HT1080 (cell line): ENCODE measurements around the gene CDK5R1. TPM values are rescaled to one million over a fixed set of nuclear protein-coding genes. Genes with fewer than 3 reads are reported as not detected.
A peak's percentile ranks its signal among the peaks of the same experiment; 100 is the strongest.
"Not testable (repeated sequence)": the region's sequence is repeated elsewhere in the genome, so short reads cannot be mapped to it uniquely, and the experiment has no call there.

Source experiments
- DNase-seq: peaks from one replicate; pipeline ENCODE4 v3.0.0-alpha.2; 2015; ENCODE audit warnings: low read depth
- total RNA-seq: library from RNA; depleted of rRNA; stranded (reverse); fragments of >200 nt; shearing (Covaris generic); gene quantifications from 2 replicates; pipeline ENCODE4 v1.2.3, GENCODE V29; 2014

The CDK5R1 gene
- total RNA-seq, 1 experiment from 2014 or later: 2.8 TPM

DNA sequence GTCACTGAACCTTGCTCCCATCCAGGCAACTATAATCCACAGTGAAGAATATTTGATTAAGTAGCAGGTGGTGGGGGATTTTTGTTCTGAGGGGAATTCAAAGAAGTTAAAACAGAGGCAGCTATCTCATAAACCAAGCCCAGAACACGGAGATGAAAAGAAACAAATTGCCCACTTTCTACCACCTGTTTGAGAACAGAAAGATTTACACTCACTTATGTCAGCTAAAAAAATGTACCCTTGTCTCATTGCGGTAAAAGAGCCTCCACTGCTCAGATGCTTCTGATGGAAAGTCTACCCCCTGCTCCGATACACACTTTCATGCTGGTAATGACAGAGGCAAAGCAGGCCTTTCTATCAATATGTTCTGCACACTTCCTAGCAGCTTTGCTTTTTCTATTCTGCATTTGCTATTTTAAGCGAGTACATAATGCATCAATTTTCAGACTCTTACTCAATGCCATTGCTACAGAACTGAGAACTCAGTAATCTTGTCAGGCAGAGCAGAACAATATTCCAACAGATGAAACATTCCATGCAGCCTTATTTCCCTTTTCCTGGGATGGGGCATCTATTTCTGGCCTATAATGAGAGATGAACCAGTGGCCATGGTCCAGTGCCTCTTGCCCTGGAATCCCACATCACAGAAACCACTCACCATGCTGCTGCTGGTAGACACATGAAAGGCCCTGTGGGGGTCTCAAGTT lies 29.0 kb downstream of the CDK5R1 start:
- no peak for DNase-seq

GRCh38 chr17:32516450-32516849 lies 29.7 kb downstream of the CDK5R1 start:
- no peak for DNase-seq

DNA sequence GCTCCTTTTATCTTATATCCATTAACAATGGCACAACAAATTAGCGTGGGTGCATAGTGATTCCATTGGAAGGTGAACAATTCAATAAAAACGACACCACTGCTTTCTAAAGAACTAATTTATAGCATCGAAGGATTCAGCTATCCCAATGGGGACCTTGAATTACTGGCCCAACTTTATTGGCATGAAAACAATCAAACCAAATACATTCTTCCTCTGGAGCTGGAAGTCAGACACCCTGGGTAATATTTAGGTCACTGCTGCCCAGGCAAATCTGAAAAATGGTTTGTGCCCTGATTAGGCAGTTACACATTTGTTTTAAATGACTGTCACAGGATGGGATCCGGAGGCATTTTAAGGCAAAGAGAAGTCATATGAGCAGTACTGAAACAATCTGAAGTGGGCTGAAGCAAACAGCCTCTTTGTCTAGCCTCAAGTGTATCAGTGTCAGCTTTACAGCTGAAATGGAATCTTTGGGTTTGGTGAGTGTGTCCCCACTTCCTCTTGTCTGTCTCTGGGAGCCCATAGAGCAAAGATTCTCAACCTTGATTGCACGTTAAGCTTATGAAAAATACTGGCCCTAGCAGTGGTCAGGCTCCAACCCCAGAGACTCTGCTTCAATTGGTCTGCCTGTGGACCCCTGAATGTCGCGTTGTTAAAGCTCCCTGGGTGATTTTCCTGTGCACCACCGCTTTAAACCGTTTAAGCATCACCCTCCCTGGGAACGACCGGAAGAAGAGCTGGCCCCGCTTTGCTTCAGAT lies 30.3 kb downstream of the CDK5R1 start:
- DNase-seq: no peak

- DNase-seq: no peak
Observed at GRCh38 chr17:32517982-32518381, 31.2 kb downstream of the CDK5R1 start.

DNA sequence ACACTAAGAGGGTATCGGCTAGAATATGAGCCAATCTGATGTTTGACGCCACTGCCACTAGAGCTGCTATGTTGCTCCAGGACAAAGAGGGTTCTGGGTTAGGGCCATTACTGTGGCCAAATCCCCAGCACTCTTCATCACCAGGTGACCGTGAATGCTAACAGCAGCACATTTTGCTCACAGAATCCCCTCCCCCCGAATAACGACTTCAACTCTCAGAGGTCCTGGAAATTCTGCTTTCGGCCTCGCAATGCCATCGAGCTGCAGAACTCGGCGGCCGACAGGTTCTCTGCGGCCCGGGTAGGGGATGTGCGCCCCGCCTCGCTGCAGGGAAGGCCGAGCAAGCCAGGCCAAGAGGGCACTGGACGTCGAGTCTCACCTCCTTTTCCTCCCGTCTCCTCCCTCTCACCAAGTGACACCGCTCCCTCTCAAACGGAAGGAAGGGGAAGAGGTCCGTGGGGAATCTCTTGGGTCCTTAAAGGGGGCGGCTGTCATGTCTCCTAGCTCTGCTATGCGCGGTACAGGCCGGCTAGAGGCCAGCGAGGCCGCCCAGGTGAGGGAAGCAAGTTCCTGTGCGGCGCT lies 31.9 kb downstream of the CDK5R1 start:
- no peak for DNase-seq

DNA sequence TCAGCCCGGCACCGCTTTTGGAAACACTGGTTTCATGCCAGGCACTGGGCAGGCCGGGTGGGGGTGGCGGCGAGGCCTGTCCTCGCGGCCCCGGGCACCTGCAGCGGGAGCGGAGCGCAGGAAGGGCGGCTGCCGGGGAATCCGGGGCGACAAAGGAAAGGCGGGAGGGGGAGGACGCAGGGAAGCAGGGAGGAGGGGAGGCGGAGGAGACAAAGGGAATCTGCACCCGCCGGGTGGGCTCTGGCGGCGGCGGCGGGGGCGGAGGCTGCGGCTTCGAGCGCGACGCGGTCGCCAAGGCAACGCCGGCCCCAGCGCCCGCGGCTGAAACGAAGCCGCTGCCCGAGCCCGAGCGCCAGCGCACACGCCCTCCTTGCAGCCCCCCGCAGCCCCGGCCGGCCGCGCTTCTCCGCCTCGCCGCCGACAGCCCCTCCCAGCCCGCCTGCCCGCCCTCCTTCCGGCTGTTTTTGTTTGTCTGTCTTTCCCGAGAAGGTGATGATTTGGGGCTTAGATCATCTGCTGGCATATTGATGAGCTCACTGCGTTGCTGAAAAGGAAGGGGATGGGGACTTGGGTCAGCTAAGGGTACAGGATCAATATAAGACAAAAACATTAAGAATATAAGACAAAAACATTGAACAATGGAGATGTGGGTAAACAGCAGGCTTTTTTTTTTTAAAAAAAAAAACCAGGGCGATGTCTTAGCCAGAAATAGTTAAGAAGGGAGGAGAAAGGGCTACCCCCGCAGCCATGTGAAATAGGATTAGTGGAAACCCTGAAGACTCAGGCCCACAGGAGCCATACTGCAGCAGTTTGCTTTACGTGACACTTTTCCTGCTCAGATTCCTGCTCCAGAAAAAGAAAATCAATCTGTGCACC lies 32.7 kb downstream of the CDK5R1 start:
- DNase-seq: peak; percentile 30

- DNase-seq: no peak
Observed at GRCh38 chr17:32520104-32520701, 33.4 kb downstream of the CDK5R1 start.

- DNase-seq: no peak
Observed at GRCh38 chr17:32520737-32521404, 34.1 kb downstream of the CDK5R1 start.

DNA sequence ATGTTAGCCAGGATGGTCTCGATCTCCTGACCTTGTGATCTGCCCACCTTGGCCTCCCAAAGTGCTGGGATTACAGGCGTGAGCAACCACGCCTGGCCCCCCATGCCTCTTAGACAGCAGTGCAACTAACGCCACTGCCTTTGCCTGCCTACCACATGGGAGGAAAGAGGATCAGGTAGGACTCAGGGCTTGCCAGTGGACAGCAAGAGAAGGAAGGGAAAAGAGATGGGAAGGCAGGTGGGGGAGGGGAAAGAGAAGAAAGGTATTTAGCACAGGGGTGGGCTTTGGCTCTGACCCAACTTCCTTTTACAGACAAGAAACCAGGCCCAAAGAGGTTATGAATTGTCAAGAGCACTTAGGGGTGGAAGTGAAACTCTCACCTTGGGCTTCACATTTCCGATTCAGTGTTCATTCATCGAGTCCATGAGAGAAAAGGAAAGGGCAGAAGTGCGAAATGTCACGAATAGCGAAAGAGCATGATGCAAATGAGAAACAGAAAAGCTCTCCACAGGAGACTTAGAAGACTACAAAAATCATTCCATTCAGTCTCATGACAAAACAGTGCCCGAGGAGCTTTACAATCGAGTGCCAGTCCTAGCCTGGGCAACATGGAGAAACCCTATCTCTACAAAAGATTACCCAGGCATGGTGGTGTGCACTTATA lies 36.4 kb downstream of the CDK5R1 start:
- no peak for DNase-seq

DNA sequence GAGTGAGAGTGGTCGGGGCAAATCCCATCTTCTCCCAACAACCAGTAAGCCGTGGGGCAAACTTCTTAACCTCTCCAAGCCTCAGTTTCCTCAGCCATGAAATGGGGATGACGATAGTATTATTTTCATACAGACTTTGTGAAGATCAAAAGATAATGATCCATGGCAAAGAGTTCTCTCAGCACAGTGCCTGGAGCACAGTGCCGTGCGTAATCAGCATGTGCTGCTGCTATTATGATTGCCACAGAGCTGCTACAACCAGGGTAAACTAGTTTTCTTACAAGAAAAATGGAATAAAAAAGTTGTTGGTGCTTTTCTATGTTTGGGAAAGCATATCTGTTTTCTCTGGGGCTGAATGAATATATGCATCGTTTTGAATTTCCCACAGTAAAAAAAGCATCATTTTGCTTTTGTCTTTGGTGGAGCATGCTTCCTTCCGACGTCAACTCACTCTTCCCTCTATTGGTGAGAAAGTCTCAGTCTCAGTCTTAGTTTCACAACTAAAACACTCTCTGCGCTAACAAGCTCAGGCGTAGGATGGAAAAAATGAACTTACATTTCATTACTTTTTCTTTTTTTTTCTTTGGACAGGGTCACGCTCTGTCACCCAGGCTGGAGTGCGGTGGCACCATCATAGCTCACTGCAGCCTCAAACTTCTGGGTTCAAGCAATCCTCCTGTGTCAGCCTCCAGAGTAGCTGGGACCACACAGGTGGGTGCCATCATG lies 37.2 kb downstream of the CDK5R1 start:
- DNase-seq: no peak

GRCh38 chr17:32524553-32524880 lies 37.7 kb downstream of the CDK5R1 start:
- not testable (repeated sequence) for DNase-seq

DNA sequence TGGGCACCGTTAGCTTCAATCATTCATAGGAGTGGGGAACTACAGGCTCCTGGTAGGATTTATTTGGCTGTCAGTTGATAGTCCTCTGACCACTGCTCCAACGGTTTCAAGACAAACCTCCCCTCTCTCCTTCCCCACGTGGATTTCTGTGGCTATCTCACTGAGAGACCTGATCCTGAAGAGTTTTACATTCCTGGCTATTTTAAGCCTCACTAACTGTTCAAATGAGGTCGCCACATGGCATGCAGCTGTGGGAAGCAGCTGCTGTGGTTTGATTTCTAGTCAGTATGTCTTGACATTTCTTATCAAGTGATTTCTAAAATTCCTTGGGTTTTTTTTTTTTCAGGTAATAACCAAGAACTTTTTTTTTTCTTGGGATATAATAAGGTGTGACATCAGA lies 38.3 kb downstream of the CDK5R1 start:
- DNase-seq: peak; percentile 17

- DNase-seq: no peak
Observed at GRCh38 chr17:32527146-32527545, 40.4 kb downstream of the CDK5R1 start.

- DNase-seq: no peak
Observed at GRCh38 chr17:32528825-32529224, 42.0 kb downstream of the CDK5R1 start.

DNA sequence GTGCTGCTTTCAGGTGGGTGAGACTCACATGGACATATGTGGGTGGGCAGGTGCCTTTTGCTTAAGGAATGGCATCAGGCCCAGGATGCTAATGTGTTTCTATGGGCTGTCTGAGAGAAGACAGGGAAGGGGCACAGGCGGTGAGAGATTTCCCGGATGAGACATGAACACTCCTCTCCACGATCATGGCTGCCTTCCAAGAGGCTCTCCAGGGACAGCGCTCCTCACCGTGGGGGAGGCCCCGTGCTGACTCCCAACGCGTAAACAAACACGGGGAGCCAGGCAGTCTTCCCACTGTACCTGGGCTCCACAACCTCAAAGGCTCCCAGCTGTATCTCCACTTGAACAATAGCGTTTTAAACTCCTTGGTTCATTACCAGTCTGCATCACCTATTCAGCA lies 42.8 kb downstream of the CDK5R1 start:
- DNase-seq: no peak

DNA sequence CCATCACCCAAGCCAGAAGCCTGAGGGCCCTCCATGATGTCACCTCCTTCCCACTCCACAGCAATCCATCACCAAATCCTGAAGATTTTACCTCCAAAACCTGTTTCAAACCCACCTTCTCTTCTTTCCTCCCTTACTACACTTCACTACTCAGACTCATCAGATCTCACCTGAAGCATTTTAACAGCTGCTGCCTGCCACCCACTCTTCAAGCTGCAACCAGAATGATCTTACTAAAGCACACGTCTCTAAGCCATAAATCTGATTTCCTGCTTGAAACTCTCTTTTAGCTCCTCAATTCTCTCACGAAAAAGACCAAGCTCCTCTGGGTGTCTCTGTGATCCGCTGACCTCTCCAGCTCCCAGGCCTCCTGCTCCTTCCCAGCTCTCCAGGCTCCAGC lies 46.5 kb downstream of the CDK5R1 start:
- no peak for DNase-seq

GRCh38 chr17:32536736-32537643 lies 50.2 kb downstream of the CDK5R1 start:
- peak; percentile 64 for DNase-seq
